Gastrocnemius medialis (tissue), 4 donors: Measurements from ENCODE around the gene DIP2C. TPM values are rescaled to one million over a fixed set of nuclear protein-coding genes. Genes with fewer than 3 reads are reported as not detected.

Experiments used
- ATAC-seq, 2 donors: fragments of 150-250 bp; one replicate each; pipeline ENCODE4 v1.9.1; 2016
- DNase-seq, 2 donors: peaks; one replicate each; pipeline ENCODE4 v3.0.0-alpha.2; 2019
- H3K27ac ChIP-seq, 4 donors: fragments of 200-600 bp; sonication (generic); 1 replicate in 1 of 4; 2 replicates in 3 of 4; pipeline ENCODE4 v1.5.1; 2016 to 2018; ENCODE audit warnings: mild to moderate bottlenecking in 2 of 4, moderate library complexity in 1 of 4
- H3K27me3 ChIP-seq, 3 donors: fragments of 200-600 bp; sonication (generic) in 2 of 3; 1 replicate in 1 of 3; 2 replicates in 2 of 3; pipeline versions ENCODE4 v1.5.1 to v1.6.0; 2016 to 2019; ENCODE audit warnings: mild to moderate bottlenecking in 1 of 3, moderate library complexity in 1 of 3
- H3K36me3 ChIP-seq, 2 donors: fragments of 200-600 bp; sonication (generic) in 1 of 2; one replicate each; pipeline ENCODE4 v1.5.1; 2017 to 2018
- H3K4me1 ChIP-seq, 2 donors: fragments of 200-600 bp; sonication (generic) in 1 of 2; one replicate each; pipeline ENCODE4 v1.5.1; 2016 to 2017; ENCODE audit warnings: mild to moderate bottlenecking in 2 of 2
- H3K4me3 ChIP-seq, 4 donors: fragments of 200-600 bp; sonication (generic) in 3 of 4; 1 replicate in 1 of 4; 2 replicates in 3 of 4; pipeline ENCODE4 v1.5.1; 2016 to 2019; ENCODE audit warnings: mild to moderate bottlenecking in 2 of 4
- H3K9me3 ChIP-seq, 3 donors: fragments of 200-600 bp; sonication (generic) in 2 of 3; 1 replicate in 1 of 3; 2 replicates in 2 of 3; pipeline ENCODE4 v1.5.1; 2016 to 2019
- POLR2A ChIP-seq, 2 donors: fragments of 450-650 bp; IDR thresholded peaks; one replicate each; pipeline ENCODE4 v1.6.1; 2017; ENCODE audit warnings: antibody characterized with exemption in 2 of 2, mild to moderate bottlenecking in 2 of 2, moderate library complexity in 2 of 2
- in situ Hi-C, 4 donors: fragments of 200-750 bp; cut with MboI; loops; one replicate each; pipeline versions ENCODE4 v1.15.0 to v1.8.0; 2017; ENCODE audit warnings: low sequenced_read_pairs in 4 of 4
- intact Hi-C: fragments of 100-400 bp; cut with DNase I; formaldehyde crosslinking; loops from one replicate; pipeline ENCODE4 v1.15.1; 2023; ENCODE audit warnings: low total_unique reads
- total RNA-seq, 4 donors: library from RNA; depleted of rRNA; stranded (reverse); fragments of >200 nt; gene quantifications; one replicate each; pipeline versions ENCODE4 v1.1.0 to v1.2.3, GENCODE V29; 2016
- TF ChIP-seq, protein P1 (sequence below), 5 experiments: fragments of 450-650 bp in 3 of 5; fragments of 200-600 bp in 2 of 5; sonication (generic) in 2 of 5; IDR thresholded peaks in 4 of 5; conservative IDR thresholded peaks in 1 of 5; 1 replicate in 4 of 5; 2 replicates in 1 of 5; pipeline ENCODE4 v1.5.1; 2016 to 2019; ENCODE audit warnings: antibody characterized with exemption in 5 of 5, mild to moderate bottlenecking in 3 of 5, moderate library complexity in 3 of 5

The DIP2C gene
- total RNA-seq, 4 donors from 2014 or later, result 19.1 to 60.0 (median 30.2) TPM

DNA sequence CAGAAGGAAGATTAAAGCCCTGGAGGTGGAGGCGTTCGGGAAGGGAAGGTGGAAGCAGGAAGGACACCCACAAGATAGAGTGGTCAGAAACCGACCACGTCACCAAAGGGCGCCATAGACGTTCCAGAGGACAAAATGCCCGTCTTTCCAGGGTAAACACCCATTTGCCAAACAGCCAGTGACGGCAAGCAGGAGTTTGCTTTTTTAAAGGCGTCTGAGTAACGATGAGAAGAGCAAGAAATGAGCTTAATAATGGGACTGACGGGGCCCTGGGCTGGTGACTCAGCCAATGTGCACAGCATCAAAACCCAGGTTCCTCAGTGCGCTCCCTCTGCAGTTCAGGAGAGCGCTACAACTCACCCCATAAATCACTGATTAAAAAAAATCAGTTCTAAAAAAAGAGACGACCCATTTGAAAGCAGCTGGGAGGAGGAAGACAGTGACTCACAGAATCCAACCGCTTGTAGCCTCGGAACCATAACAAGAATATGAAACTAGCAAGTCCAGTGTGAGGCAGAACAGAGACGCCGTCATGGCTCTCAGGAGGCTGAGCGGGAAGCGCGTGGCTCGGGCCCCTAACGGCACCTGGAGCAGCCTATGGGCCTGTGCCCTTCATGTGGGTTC, 5.9 kb downstream of the DIP2C start:
- Histone ChIP-seq H3K27me3 (no peaks in the 10 kb centered on the region), H3K27ac (peak overlapping the region; percentile 77 to 88 (median 82)), H3K9me3 (no peaks in the 10 kb centered on the region), H3K36me3 (no peaks in the 10 kb centered on the region), H3K4me3 (peak overlapping the region in 3 of 4 donors; percentile 2 to 47 (median 22)), H3K4me1 (peaks cover 49 to 67% of the 10 kb centered on the region in 2 donors)
- DNase-seq (peak; percentile 58 to 68), ATAC-seq (peak; percentile 81 to 82)
- intact Hi-C loops, result loop anchor here (2.0 to 10.0 kb wide), 3 partner anchors 59 to 361 kb away; partner anchors contain the start of gene IDI1
- TF ChIP-seq POLR2A (IDR thresholded peaks at IDR 0.05), result peak; percentile 25 to 73
- TF ChIP-seq, protein P1, sequence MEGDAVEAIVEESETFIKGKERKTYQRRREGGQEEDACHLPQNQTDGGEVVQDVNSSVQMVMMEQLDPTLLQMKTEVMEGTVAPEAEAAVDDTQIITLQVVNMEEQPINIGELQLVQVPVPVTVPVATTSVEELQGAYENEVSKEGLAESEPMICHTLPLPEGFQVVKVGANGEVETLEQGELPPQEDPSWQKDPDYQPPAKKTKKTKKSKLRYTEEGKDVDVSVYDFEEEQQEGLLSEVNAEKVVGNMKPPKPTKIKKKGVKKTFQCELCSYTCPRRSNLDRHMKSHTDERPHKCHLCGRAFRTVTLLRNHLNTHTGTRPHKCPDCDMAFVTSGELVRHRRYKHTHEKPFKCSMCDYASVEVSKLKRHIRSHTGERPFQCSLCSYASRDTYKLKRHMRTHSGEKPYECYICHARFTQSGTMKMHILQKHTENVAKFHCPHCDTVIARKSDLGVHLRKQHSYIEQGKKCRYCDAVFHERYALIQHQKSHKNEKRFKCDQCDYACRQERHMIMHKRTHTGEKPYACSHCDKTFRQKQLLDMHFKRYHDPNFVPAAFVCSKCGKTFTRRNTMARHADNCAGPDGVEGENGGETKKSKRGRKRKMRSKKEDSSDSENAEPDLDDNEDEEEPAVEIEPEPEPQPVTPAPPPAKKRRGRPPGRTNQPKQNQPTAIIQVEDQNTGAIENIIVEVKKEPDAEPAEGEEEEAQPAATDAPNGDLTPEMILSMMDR (IDR thresholded peaks at IDR 0.05 in 4 of 5, conservative IDR thresholded peaks at IDR 0.05 in 1 of 5), result no peak
- in situ Hi-C loops, result loop anchor here in 3 of 4 donors (10.0 to 25.0 kb wide), 2 partner anchors 69 to 171 kb away; no protein-coding TSS in a partner anchor

GRCh38 chr10:682931-683447, 6.5 kb downstream of the DIP2C start:
- H3K4me3 ChIP-seq, result peak overlapping the region in 1 of 4 donors; percentile 47
- H3K27ac ChIP-seq, result peak overlapping the region; percentile 77 to 88 (median 82)
- no peaks in the 10 kb centered on the region for H3K27me3 ChIP-seq
- in situ Hi-C loops, result loop anchor here in 3 of 4 donors (10.0 to 25.0 kb wide), 2 partner anchors 68 to 171 kb away; no protein-coding TSS in a partner anchor
- H3K36me3 ChIP-seq, result no peaks in the 10 kb centered on the region
- ATAC-seq (no peak), DNase-seq (no peak)
- intact Hi-C loops, result loop anchor here (2.0 to 10.0 kb wide), 3 partner anchors 58 to 362 kb away; partner anchors contain the start of gene IDI1
- H3K4me1 ChIP-seq, result peaks cover 49 to 64% of the 10 kb centered on the region in 2 donors
- no peaks in the 10 kb centered on the region for H3K9me3 ChIP-seq
- TF ChIP-seq, protein P1 (IDR thresholded peaks at IDR 0.05 in 4 of 5, conservative IDR thresholded peaks at IDR 0.05 in 1 of 5), result no peak
- no peak for TF ChIP-seq POLR2A (IDR thresholded peaks at IDR 0.05)

DNA sequence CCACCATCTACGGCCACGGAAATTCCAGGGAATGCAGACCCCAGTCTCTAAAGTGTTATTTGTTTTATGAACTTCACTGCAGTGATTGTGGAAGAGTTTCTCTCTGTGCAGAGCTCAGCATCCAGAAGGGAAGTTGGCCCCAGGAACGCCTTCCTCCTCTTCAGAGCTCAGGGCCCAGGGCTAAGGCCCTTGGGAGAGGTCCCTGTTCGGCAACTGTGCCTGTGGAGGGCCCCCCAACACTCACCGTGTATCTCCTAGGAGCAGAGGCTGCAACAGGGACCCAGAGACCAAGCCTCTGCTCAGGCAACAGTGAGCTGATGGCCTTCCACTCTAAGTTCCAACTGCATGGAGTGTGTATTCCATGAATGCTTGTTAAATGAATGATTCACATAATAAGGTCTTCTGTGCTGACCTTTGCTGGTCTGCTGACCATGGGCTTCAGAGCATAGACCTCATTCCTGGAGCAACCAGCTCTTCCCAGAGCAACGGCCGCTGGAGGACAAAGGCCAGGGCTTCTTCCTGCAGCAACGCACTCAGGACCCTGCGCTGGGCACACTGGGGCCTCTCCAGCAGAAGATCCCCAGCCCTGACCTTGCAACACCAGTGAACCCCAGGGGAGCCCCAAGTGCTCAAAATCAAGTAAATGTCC, 7.7 kb downstream of the DIP2C start:
- no peaks in the 10 kb centered on the region for H3K27me3 ChIP-seq
- intact Hi-C loops, result loop anchor here (2.0 to 10.0 kb wide), 4 partner anchors 21 to 363 kb away; partner anchors contain the start of gene IDI1
- peak overlapping the region; percentile 82 to 88 (median 82) for H3K27ac ChIP-seq
- in situ Hi-C loops, result loop anchor here in 3 of 4 donors (10.0 to 25.0 kb wide), 2 partner anchors 67 to 169 kb away; no protein-coding TSS in a partner anchor
- H3K4me1 ChIP-seq, result peaks cover 61 to 68% of the 10 kb centered on the region in 2 donors
- DNase-seq (no peak), ATAC-seq (no peak)
- H3K4me3 ChIP-seq, result no peak overlapping the region
- no peaks in the 10 kb centered on the region for H3K9me3 ChIP-seq
- no peaks in the 10 kb centered on the region for H3K36me3 ChIP-seq
- TF ChIP-seq, protein P1 (IDR thresholded peaks at IDR 0.05 in 4 of 5, conservative IDR thresholded peaks at IDR 0.05 in 1 of 5), result no peak
- TF ChIP-seq POLR2A (IDR thresholded peaks at IDR 0.05), result no peak

- ATAC-seq, result no peak
- TF ChIP-seq, protein P1 (IDR thresholded peaks at IDR 0.05 in 4 of 5, conservative IDR thresholded peaks at IDR 0.05 in 1 of 5), result no peak
- TF ChIP-seq POLR2A (IDR thresholded peaks at IDR 0.05), result no peak
- in situ Hi-C loops, result loop anchor here in 3 of 4 donors (10.0 to 25.0 kb wide), 2 partner anchors 66 to 168 kb away; no protein-coding TSS in a partner anchor
- intact Hi-C loops, result loop anchor here (2.0 to 10.0 kb wide), 3 partner anchors 20 to 364 kb away; partner anchors contain the start of gene IDI1
- Histone ChIP-seq H3K27me3 (no peaks in the 10 kb centered on the region), H3K4me3 (peak overlapping the region in 1 of 4 donors; percentile 21), H3K4me1 (peaks cover 66 to 68% of the 10 kb centered on the region in 2 donors), H3K9me3 (no peaks in the 10 kb centered on the region), H3K36me3 (no peaks in the 10 kb centered on the region), H3K27ac (peak overlapping the region; percentile 82 to 88 (median 82))
- no peak for DNase-seq
Observed at GRCh38 chr10:680745-681144, 8.7 kb downstream of the DIP2C start.
